Liver (tissue), 9 donors: Measurements from ENCODE around the gene MEGF6. TPM values are rescaled to one million over a fixed set of nuclear protein-coding genes. Genes with fewer than 3 reads are reported as not detected.

Experiments
- DNase-seq: peaks from one replicate; pipeline ENCODE4 v3.0.0-alpha.2; 2017; ENCODE audit warnings: low spot score
- H3K27ac ChIP-seq, 2 donors: one replicate each; pipeline ENCODE4 v1.7.0; 2013; ENCODE audit warnings: inconsistent platforms in 2 of 2, low read length in 2 of 2, control low read depth in 1 of 2, low read depth in 1 of 2, mild to moderate bottlenecking in 1 of 2
- H3K27me3 ChIP-seq, 4 donors: one replicate each; pipeline versions ENCODE4 v1.6.1 to v1.7.0; 2013; ENCODE audit warnings: low read length in 3 of 4, inconsistent platforms in 1 of 4, mild to moderate bottlenecking in 1 of 4, moderate library complexity in 1 of 4; ENCODE audit not compliant: control insufficient read depth in 4 of 4, insufficient read depth in 4 of 4
- H3K36me3 ChIP-seq, 4 donors: one replicate each; pipeline versions ENCODE4 v1.6.1 to v1.7.0; 2013; ENCODE audit warnings: low read length in 3 of 4, mild to moderate bottlenecking in 3 of 4, low read depth in 1 of 4, moderate library complexity in 1 of 4; ENCODE audit not compliant: control insufficient read depth in 4 of 4, insufficient read depth in 3 of 4
- H3K4me1 ChIP-seq, 4 donors: one replicate each; pipeline versions ENCODE4 v1.6.1 to v1.7.0; 2013; ENCODE audit warnings: low read length in 3 of 4, mild to moderate bottlenecking in 3 of 4, moderate library complexity in 1 of 4; ENCODE audit not compliant: control insufficient read depth in 4 of 4, insufficient read depth in 4 of 4
- H3K4me3 ChIP-seq, 3 donors: one replicate each; pipeline versions ENCODE4 v1.6.1 to v1.7.0; 2013; ENCODE audit warnings: low read length in 3 of 3, control low read depth in 1 of 3, low read depth in 1 of 3, mild to moderate bottlenecking in 1 of 3
- H3K9ac ChIP-seq, 2 donors: one replicate each; pipeline ENCODE4 v1.7.0; 2013; ENCODE audit warnings: low read length in 2 of 2, mild to moderate bottlenecking in 2 of 2, moderate library complexity in 2 of 2, control low read depth in 1 of 2, low read depth in 1 of 2
- H3K9me3 ChIP-seq, 4 donors: one replicate each; pipeline versions ENCODE4 v1.6.1 to v1.7.0; 2013; ENCODE audit warnings: low read length in 3 of 4; ENCODE audit not compliant: control insufficient read depth in 4 of 4
- CTCF ChIP-seq: fragments of 150-350 bp; IDR thresholded peaks from 2 replicates; pipeline ENCODE4 v1.5.1; 2017; ENCODE audit warnings: improper control_type of control experiment, low read depth, low read length; ENCODE audit not compliant: missing input control
- EGR1 ChIP-seq, 2 donors: IDR thresholded peaks; 2 replicates each; pipeline ENCODE4 v1.6.1; 2016 to 2018; ENCODE audit warnings: antibody characterized with exemption in 2 of 2, low read depth in 2 of 2
- FOXA2 ChIP-seq: IDR thresholded peaks from 2 replicates; pipeline ENCODE4 v1.6.1; 2016; ENCODE audit warnings: antibody characterized with exemption
- GABPA ChIP-seq, 2 donors: IDR thresholded peaks in 1 of 2; conservative IDR thresholded peaks in 1 of 2; 2 replicates each; pipeline ENCODE4 v1.6.1; 2016; ENCODE audit warnings: antibody characterized with exemption in 2 of 2, mild to moderate bottlenecking in 1 of 2, moderate library complexity in 1 of 2
- HNF4A ChIP-seq, 2 donors: conservative IDR thresholded peaks; 2 replicates each; pipeline ENCODE4 v1.6.1; 2016; ENCODE audit warnings: antibody characterized with exemption in 2 of 2, mild to moderate bottlenecking in 2 of 2
- HNF4G ChIP-seq: IDR thresholded peaks from 2 replicates; pipeline ENCODE4 v1.6.1; 2016; ENCODE audit warnings: antibody characterized with exemption
- MAX ChIP-seq: IDR thresholded peaks from 2 replicates; pipeline ENCODE4 v1.6.1; 2016; ENCODE audit warnings: antibody characterized with exemption
- NR2F2 ChIP-seq: IDR thresholded peaks from 2 replicates; pipeline ENCODE4 v1.6.1; 2016; ENCODE audit warnings: antibody characterized with exemption
- REST ChIP-seq: IDR thresholded peaks from 2 replicates; pipeline ENCODE4 v1.6.1; 2016; ENCODE audit warnings: antibody characterized with exemption, mild to moderate bottlenecking
- RXRA ChIP-seq, 2 donors: IDR thresholded peaks; 2 replicates each; pipeline ENCODE4 v1.6.1; 2017 to 2018; ENCODE audit warnings: antibody characterized with exemption in 2 of 2, mild to moderate bottlenecking in 1 of 2
- SP1 ChIP-seq: IDR thresholded peaks from 2 replicates; pipeline ENCODE4 v1.6.1; 2018; ENCODE audit warnings: antibody characterized with exemption, mild to moderate bottlenecking
- TAF1 ChIP-seq: conservative IDR thresholded peaks from 2 replicates; pipeline ENCODE4 v1.6.1; 2016; ENCODE audit warnings: antibody characterized with exemption, mild to moderate bottlenecking
- YY1 ChIP-seq: IDR thresholded peaks from 2 replicates; pipeline ENCODE4 v1.6.1; 2016; ENCODE audit warnings: antibody characterized with exemption, mild to moderate bottlenecking
- WGBS: extraction: QIAGEN DNeasy Blood & Tissue Kit; methylation state at CpG from one replicate; pipeline ENCODE4 v1.1.7; 2013; 5-methylcytosine and 5-hydroxymethylcytosine counted together
- polyA plus RNA-seq, 2 donors: library from polyadenylated mRNA; stranded (reverse) in 1 of 2; unstranded in 1 of 2; fragments of 200-250 nt in 1 of 2; fragments of >200 nt in 1 of 2; fragmentation: Nextera tagmentation in 1 of 2; extraction: Ambion mirVana in 1 of 2; gene quantifications; one replicate each; pipeline versions ENCODE4 v1.2.1 to v1.2.3, GENCODE V29; 2013 to 2015
- total RNA-seq, 2 donors: library from RNA; depleted of rRNA; stranded (reverse); fragments of >200 nt; gene quantifications; one replicate each; pipeline ENCODE4 v1.2.3, GENCODE V29; 2014
- TF ChIP-seq, protein P1 (sequence below): IDR thresholded peaks from 2 replicates; pipeline ENCODE4 v1.6.1; 2016; ENCODE audit warnings: antibody characterized with exemption
- TF ChIP-seq, protein P2 (sequence below): IDR thresholded peaks from 2 replicates; pipeline ENCODE4 v1.6.1; 2016; ENCODE audit warnings: antibody characterized with exemption
- donor health status: healthy.
- donor health status: healthy.
- donor health status: healthy.
- donor health status: healthy.
- donor health status: healthy.

The MEGF6 gene
- total and polyA plus RNA-seq, 4 donors: 1.3 to 11.0 (median 4.0) TPM

GRCh38 chr1:3443807-3444206 lies 167.5 kb downstream of the MEGF6 start (continued):
- TF ChIP-seq REST (no peak), EGR1 (IDR thresholded peaks at IDR 0.05; ENCODE audit: low read depth in 2 of 2) (no peak), TAF1 (no peak), SP1 (no peak)
- TF ChIP-seq, protein P1, sequence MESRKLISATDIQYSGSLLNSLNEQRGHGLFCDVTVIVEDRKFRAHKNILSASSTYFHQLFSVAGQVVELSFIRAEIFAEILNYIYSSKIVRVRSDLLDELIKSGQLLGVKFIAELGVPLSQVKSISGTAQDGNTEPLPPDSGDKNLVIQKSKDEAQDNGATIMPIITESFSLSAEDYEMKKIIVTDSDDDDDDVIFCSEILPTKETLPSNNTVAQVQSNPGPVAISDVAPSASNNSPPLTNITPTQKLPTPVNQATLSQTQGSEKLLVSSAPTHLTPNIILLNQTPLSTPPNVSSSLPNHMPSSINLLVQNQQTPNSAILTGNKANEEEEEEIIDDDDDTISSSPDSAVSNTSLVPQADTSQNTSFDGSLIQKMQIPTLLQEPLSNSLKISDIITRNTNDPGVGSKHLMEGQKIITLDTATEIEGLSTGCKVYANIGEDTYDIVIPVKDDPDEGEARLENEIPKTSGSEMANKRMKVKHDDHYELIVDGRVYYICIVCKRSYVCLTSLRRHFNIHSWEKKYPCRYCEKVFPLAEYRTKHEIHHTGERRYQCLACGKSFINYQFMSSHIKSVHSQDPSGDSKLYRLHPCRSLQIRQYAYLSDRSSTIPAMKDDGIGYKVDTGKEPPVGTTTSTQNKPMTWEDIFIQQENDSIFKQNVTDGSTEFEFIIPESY: no peak

GRCh38 chr1:3442901-3443300 lies 168.4 kb downstream of the MEGF6 start:
- Histone ChIP-seq H3K27me3 (no peaks in the 10 kb centered on the region), H3K9ac (no peak overlapping the region), H3K27ac (no peak overlapping the region), H3K4me1 (no peaks in the 10 kb centered on the region), H3K9me3 (no peaks in the 10 kb centered on the region), H3K36me3 (no peaks in the 10 kb centered on the region), H3K4me3 (no peak overlapping the region)
- DNase-seq: no peak
- 82% methylated on average over 12 of the region's 12 CpGs for WGBS
- TF ChIP-seq CTCF (no peak), HNF4A (conservative IDR thresholded peaks at IDR 0.05) (no peak), HNF4G (no peak)
- TF ChIP-seq, protein P1: no peak

GRCh38 chr1:3442331-3442730 lies 169.0 kb downstream of the MEGF6 start:
- DNase-seq: no peak
- Histone ChIP-seq H3K27ac (no peak overlapping the region), H3K4me1 (no peaks in the 10 kb centered on the region), H3K36me3 (no peaks in the 10 kb centered on the region), H3K4me3 (no peak overlapping the region), H3K27me3 (no peaks in the 10 kb centered on the region), H3K9ac (no peak overlapping the region), H3K9me3 (no peaks in the 10 kb centered on the region)
- 77% methylated on average over 13 of the region's 13 CpGs for WGBS
- TF ChIP-seq GABPA (IDR thresholded peaks at IDR 0.05 in 1 of 2, conservative IDR thresholded peaks at IDR 0.05 in 1 of 2): no peak
- no peak for TF ChIP-seq CTCF
- TF ChIP-seq HNF4G: no peak
- TF ChIP-seq, protein P1: no peak
- no peak for TF ChIP-seq FOXA2
- no peak for TF ChIP-seq RXRA (IDR thresholded peaks at IDR 0.05)
- TF ChIP-seq, protein P2, sequence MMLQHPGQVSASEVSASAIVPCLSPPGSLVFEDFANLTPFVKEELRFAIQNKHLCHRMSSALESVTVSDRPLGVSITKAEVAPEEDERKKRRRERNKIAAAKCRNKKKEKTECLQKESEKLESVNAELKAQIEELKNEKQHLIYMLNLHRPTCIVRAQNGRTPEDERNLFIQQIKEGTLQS: no peak
- no peak for TF ChIP-seq NR2F2
- TF ChIP-seq EGR1 (IDR thresholded peaks at IDR 0.05; ENCODE audit: low read depth in 2 of 2): no peak
- TF ChIP-seq SP1: no peak
- TF ChIP-seq MAX: no peak
- TF ChIP-seq YY1: no peak
